ENCODE results near the gene ZNF211.

- no peak for TF ChIP-seq CTCF (conservative IDR thresholded peaks at IDR 0.05; ENCODE audit: low read depth, low read length)
- no peak for TF ChIP-seq EZH2phosphoT487 (IDR thresholded peaks at IDR 0.05; ENCODE audit: borderline replicate concordance, low read length)
Measured at GRCh38 chr19:57672466-57672865, 39.5 kb downstream of the ZNF211 start.

Data from PC-3 (cell line).